Measurements from ENCODE around the gene SGCD.

DNA sequence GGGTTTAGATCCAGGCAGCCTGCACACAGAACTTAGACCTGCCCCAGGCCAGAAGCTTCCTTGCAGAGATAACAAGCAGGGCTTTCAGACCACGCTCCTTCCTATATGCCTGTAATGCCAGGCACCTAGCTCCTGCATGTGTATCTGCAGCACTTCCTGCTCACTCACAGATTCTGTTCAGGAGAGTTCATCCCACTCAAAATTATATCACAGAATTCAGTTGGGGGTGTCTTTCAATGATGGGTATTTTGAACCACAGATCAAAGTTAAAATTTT is 105.8 kb downstream of the SGCD start:
- TF ChIP-seq ELF1 (IDR thresholded peaks at IDR 0.05) (no peak), CTCF (IDR thresholded peaks at IDR 0.05) (no peak)

Measured in SK-N-SH (cell line).